Measurements from ENCODE around the gene YPEL5.

- TF ChIP-seq CTCF (IDR thresholded peaks at IDR 0.05), result no peak
- no peak for TF ChIP-seq EP300 (IDR thresholded peaks at IDR 0.05)
- no peak for TF ChIP-seq POLR2AphosphoS5 (IDR thresholded peaks at IDR 0.05)
Observed at GRCh38 chr2:30205456-30205855, 58.6 kb downstream of the YPEL5 start.
